ENCODE data around the gene PTPN14. TPM values are rescaled to one million over a fixed set of nuclear protein-coding genes. Genes with fewer than 3 reads are reported as not detected.
A peak's percentile ranks its signal among the peaks of the same experiment; 100 is the strongest.

Gene PTPN14
- polyA plus RNA-seq, 1 experiment: 29.4 TPM

DNA sequence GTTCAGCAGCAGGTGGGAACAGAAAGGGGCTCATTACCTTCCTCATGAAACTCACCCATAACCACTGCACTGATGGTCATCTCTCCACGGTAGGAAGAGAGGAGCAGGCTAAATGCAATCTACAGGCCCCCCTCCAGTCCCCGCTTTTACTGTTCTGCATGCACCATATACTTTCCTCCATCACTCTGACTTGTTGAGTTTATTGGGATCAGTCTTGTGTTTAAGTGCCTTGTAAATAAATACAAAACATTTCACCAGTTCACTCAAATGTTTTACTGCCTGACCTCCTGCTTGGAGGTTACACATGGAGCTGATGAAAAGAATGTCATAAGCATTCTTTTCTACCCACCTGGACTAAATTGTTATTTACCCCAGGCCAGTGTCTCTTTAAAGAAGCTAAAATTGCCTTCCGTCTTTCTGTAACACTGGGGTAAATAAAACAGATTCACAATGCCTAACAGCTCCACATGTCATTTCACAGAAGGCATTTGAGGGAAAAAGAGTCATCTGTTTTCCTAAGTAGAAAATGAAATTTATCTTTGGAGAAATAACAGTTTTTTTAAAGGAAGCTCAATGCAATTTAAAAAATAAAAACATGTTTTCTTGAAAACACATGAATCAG lies 30.7 kb downstream of the PTPN14 start:
- Histone ChIP-seq H3K27me3 (ENCODE audit: control insufficient read depth, insufficient read depth, low read length) (no peaks in the 10 kb centered on the region), H3K36me3 (ENCODE audit: control insufficient read depth, insufficient read depth, low read length) (no peaks in the 10 kb centered on the region), H3K4me3 (ENCODE audit: low read depth, low read length) (no peak overlapping the region)
- TF ChIP-seq, protein P1, sequence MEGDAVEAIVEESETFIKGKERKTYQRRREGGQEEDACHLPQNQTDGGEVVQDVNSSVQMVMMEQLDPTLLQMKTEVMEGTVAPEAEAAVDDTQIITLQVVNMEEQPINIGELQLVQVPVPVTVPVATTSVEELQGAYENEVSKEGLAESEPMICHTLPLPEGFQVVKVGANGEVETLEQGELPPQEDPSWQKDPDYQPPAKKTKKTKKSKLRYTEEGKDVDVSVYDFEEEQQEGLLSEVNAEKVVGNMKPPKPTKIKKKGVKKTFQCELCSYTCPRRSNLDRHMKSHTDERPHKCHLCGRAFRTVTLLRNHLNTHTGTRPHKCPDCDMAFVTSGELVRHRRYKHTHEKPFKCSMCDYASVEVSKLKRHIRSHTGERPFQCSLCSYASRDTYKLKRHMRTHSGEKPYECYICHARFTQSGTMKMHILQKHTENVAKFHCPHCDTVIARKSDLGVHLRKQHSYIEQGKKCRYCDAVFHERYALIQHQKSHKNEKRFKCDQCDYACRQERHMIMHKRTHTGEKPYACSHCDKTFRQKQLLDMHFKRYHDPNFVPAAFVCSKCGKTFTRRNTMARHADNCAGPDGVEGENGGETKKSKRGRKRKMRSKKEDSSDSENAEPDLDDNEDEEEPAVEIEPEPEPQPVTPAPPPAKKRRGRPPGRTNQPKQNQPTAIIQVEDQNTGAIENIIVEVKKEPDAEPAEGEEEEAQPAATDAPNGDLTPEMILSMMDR (IDR thresholded peaks at IDR 0.05; ENCODE audit: insufficient read depth, low read depth, low read length): no peak
- peak; percentile 20 for DNase-seq (ENCODE audit: low read depth)
- POLR2A ChIA-PET: interaction anchor here (0.6 to 1.0 kb wide), 2 partner anchors 19 to 31 kb away, joined by 3 to 4 read pairs; partner anchors contain the start of gene PTPN14
- CTCF ChIA-PET: interaction anchor here (1.4 kb wide), 1 partner anchor 8 kb away, joined by 3 read pairs; no protein-coding TSS in a partner anchor

DNA sequence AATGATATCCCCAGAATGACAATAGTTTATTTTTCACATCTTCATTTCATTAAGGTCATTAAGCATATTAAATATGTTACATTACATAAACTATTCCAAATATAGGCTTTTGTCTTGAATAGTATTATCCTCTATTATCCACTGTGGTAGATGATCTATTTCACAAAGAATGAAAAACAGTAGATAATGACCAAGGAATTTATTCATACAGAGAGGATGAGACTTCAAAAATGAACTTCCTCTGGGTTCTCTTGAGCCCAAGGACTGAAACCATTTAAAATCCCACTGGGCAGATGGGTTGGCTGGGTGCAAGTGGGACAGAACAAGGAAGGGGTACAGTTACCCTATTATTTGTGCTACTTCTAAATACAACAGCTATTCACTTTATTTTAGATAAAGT lies 33.0 kb downstream of the PTPN14 start:
- TF ChIP-seq, protein P1 (IDR thresholded peaks at IDR 0.05; ENCODE audit: insufficient read depth, low read depth, low read length): no peak
- CTCF ChIA-PET: no interaction called here
- DNase-seq (ENCODE audit: low read depth): peak; percentile 17
- H3K27me3 ChIP-seq (ENCODE audit: control insufficient read depth, insufficient read depth, low read length): no peaks in the 10 kb centered on the region
- POLR2A ChIA-PET: no interaction called here
- no peak overlapping the region for H3K4me3 ChIP-seq (ENCODE audit: low read depth, low read length)
- H3K36me3 ChIP-seq (ENCODE audit: control insufficient read depth, insufficient read depth, low read length): no peaks in the 10 kb centered on the region

DNA sequence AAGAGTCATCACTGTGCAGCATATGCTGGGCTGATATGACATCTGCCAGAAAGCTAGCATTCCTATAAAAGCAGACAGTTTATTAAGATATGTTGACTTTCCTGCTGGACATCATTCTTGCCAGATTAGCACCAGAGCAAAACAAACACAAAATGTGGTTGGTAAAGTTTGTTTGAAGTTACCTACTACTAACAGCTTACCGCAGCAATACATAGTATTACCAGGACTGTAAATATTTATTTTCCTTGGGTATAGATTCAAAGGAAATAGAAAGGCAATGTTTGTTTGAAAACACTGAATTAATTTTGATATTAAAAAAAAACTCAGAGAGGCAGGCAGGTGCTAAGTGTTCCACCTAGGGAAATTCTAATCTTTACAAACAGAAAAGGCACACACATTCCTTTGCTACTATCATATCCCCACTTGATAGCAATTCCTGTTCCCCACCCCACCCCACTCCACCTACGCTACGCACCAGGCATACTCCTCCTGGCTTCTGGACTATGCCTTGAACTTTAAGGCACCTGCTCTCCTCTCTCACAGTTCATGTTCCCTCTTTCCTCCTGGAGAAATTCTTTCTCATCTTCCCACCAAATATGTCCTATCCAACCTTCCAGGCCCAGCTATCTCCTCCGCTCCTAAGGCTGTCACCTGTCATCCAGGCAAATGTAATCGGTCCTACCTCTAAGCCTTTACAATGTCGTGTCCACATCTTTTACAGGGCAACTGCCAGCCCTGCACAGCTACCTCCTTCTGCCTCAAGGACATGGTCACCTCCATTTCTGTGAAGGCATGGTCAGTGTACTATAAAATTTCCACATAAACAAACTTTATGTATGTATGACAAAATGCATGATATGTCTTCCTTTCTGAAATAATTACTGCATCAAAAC lies 34.7 kb downstream of the PTPN14 start:
- Histone ChIP-seq H3K27me3 (ENCODE audit: control insufficient read depth, insufficient read depth, low read length) (no peaks in the 10 kb centered on the region), H3K4me3 (ENCODE audit: low read depth, low read length) (no peak overlapping the region), H3K36me3 (ENCODE audit: control insufficient read depth, insufficient read depth, low read length) (no peaks in the 10 kb centered on the region; the same call in 1 of the 2 replicates)
- POLR2A ChIA-PET: interaction anchor here (0.7 to 0.8 kb wide), 2 partner anchors 8 to 16 kb away, joined by 3 to 4 read pairs; no protein-coding TSS in a partner anchor
- DNase-seq (ENCODE audit: low read depth): no peak
- TF ChIP-seq, protein P1 (IDR thresholded peaks at IDR 0.05; ENCODE audit: insufficient read depth, low read depth, low read length): no peak
- CTCF ChIA-PET: interaction anchor here (0.9 to 1.5 kb wide), 3 partner anchors 10 to 67 kb away, joined by 3 to 4 read pairs (median 3); no protein-coding TSS in a partner anchor

DNA sequence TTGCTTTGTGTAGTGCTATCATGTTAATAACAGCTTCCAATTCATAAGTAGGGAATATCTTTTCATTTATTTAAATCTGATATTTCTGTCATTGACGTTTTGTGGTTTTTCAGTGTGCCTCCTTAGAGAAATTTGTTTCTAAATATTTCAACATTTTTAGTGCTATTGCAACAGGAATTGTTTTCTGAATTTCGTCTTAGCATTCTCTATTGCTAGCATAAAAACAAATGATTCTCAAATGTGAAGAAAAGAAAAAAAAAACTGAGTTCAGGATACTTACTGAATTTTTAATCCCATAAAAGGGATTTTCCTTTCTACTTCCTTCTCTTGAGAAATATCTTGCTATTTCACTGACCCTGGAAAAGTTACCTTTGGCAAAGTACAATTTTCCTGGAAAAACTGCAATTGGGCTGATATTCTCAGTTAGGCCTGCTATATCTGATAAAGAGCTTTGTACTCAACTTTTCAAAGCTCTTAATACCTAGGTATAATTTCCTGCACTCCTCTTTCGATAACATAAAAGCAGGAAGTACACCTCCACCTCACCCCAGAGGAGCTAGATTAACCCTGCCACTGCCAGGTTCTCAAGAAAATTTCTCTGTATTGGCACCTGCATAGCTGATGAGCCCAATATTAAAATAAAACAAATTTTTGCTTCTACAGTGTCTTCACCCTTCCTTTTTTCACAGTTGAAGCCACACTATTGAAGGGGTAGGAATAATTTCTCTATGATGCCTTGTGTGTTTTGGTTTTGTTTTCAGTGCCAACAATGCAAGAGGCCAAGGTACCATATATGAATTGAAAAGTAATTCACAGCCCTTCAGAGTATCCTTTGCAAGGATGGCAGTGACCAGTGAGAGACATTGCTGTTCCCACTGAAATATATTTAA lies 35.6 kb downstream of the PTPN14 start:
- DNase-seq (ENCODE audit: low read depth): no peak
- Histone ChIP-seq H3K4me3 (ENCODE audit: low read depth, low read length) (no peak overlapping the region), H3K27me3 (ENCODE audit: control insufficient read depth, insufficient read depth, low read length) (no peaks in the 10 kb centered on the region), H3K36me3 (ENCODE audit: control insufficient read depth, insufficient read depth, low read length) (no peaks in the 10 kb centered on the region; the same call in 1 of the 2 replicates)
- ChIA-PET CTCF (interaction anchor here (0.6 to 0.9 kb wide), 5 partner anchors 41 to 72 kb away, joined by 3 read pairs; no protein-coding TSS in a partner anchor), POLR2A (no interaction called here)
- TF ChIP-seq, protein P1 (IDR thresholded peaks at IDR 0.05; ENCODE audit: insufficient read depth, low read depth, low read length): no peak

All from BJ (cell line).